GM21447 (cell line): ENCODE data around the gene RGS4.
"Not testable (repeated sequence)": the region's sequence is repeated elsewhere in the genome, so short reads cannot be mapped to it uniquely, and the experiment has no call there.

Experiments used
- ATAC-seq: cut with Tn5 transposase; IDR thresholded peaks from one replicate; pipeline ENCODE4 v1.9.1; 2021; ENCODE audit not compliant: unreplicated experiment

Gene RGS4

GRCh38 chr1:163066686-163067085, 2.5 kb upstream of the RGS4 start:
- no peak for ATAC-seq

GRCh38 chr1:163068716-163069115, 445 bp upstream of the RGS4 start:
- no peak for ATAC-seq

DNA sequence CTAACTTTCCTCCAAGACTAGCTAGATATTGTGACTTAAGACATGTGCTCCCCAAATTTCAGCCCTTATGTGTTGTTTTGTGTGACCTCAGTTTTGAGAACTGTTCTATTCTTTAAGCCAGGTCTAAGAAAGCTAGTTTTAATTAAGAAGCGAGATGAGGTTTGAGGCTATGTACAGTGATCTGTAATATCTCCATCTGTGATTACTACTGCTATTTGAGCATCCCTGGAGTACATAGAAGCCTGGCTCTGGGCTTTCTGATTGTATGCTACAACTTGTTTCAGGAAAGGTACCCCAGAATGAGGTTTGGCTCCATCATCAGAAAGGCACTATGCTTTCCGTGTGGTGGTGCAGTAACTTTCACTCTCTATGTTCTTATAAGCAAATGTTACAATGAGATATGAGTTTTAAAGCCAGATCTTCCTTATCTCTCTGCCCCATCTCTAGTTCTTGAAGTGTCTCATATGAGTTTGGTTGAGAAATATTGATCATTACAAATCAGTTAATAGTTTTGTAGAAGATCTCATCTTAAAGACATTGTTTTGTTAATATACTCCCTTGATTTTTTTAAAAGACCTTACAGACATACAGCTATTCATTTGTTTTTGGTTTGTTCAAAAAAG, 605 bp downstream of the RGS4 start:
- ATAC-seq, result no peak

DNA sequence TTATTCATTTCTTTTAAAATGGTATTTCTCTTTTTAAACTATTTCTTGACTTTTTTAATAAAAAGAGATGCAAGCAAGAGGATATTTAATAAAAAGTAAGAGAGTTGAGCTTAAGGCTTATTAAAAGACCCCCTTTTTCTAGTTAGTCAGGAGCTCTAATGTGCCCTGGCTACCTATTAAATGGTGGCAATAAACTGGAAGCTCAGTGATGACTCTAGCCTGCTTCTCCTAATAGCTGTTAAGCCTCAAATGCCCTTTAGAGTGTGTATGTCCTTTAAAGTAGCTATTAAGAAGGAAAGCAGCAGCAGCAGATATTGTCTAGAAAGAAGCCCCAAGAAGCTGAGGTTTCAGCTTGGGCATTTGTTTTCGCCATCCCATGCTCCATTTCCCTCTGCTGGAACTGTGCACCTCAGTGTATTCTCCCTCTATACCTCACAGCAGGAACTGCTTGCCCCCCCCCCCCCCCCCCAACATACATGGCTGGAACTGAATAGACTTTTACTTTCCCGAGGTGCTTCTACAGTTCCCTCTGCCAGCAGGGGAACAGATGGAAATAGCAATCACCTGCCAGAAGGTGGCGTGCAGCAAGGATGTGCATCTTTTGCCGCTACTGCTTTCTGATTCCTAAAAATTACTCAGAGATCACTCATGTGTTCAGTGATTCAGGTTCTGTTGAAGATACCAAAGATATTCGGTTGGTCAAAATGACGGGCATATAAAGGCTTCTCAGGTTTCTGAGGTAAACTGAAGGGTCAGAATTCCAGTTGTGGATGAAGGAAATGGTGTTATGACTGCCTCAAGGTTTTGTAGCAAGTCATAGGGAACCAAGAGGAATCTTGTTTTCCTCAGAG, 2.5 kb downstream of the RGS4 start:
- ATAC-seq, result no peak

DNA sequence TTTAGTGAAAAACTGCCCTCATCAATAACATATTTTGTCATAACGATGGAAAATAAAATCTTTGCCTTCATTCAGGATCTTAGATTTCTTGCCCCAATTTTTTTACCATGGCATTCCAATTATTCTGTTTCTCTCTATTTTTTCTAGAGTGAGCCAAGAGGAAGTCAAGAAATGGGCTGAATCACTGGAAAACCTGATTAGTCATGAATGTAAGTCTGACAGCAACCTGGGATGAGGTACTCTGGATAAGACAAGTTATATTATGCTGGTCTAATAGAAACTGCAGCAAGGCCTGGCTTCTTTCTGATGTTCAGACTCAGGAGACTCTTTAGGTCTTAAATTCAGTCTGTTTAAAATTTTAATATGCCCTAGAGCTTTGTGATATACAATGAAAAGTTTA, 3.5 kb downstream of the RGS4 start:
- ATAC-seq, result no peak

- ATAC-seq, result no peak
Observed at GRCh38 chr1:163074004-163074403, 4.8 kb downstream of the RGS4 start.

DNA sequence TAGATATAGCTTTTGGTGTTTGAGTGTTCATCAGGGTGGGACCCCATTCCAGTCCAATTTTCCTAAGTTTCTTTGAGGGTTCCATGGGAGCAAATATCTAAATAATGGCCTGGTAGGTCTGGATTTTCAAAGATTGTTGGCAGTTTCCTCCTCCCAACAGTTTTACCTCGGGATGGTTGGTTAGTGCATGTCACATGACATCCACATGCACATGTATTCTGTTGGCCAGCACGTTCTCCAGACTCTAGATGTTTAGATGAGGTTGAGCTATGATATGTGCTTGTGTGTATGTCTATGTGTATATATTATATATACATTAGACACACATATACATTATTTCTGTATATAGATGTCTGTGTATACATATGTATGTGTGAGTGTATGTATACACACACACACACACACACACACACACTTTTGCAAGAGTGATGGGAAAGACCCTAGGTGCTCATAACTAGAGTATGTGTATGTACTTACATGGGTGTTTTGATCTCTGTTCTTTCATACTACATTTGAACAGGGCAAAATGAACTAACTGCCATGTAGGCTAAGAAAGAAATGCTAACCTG, 5.6 kb downstream of the RGS4 start:
- no peak for ATAC-seq

GRCh38 chr1:163076044-163076443, 6.9 kb downstream of the RGS4 start:
- no peak for ATAC-seq

DNA sequence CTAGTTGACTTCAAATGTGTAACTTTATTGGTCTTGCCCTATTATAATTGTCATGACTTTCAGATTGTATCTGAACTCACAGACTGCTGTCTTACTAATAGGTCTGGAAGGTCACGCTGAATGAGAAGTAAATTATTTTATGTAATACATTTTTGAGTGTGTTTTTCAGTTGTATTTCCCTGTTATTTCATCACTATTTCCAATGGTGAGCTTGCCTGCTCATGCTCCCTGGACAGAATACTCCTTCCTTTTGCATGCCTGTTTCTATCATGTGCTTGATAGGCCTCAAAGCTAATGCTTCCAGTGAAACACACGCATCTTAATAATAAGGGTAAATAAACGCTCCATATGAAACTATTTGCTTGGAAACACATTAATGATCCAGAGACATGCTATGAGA, 7.3 kb downstream of the RGS4 start:
- ATAC-seq, result no peak

- ATAC-seq, result no peak
Observed at GRCh38 chr1:163076981-163077761, 8.0 kb downstream of the RGS4 start.

DNA sequence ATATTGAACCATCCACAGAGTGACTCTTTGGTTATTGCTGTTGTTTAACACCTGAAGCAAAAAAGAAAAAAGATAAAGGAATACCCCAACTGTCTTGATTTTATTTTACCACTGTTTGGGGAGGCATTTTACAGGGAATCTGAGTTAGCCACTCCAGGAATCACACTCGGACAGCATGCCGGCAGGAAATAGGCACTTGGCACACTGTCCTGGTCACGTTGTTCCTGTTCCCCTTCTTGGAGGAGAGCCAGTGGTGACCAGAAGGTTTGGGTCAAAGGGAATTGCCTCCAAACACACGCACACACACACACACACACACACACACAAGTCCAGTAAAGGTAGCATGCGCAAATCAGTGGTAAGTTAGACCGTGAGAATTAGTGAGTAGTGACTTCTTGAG, 13.8 kb downstream of the RGS4 start:
- no peak for ATAC-seq

DNA sequence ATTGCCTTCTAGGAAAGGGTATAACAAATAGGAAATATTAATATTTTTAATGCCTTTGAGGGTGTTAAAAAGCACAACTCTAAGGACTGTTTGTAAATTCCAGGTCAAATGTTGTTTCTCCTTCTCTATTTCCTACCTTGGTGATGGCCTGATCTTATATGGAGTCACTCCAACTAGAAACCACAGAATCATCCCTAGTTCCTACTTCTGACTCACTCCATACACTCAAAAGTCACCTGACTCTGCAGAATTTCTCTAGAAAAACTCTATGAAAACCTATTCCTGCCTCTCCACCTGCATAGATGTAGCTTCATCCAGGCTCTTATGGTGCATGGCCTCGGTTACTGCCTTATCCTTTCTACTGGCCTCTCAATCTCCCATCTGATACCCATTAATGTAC, 14.5 kb downstream of the RGS4 start:
- no peak for ATAC-seq

- no peak for ATAC-seq
Observed at GRCh38 chr1:163084330-163084729, 15.2 kb downstream of the RGS4 start.

- ATAC-seq, result no peak
Observed at GRCh38 chr1:163085041-163085903, 16.1 kb downstream of the RGS4 start.

DNA sequence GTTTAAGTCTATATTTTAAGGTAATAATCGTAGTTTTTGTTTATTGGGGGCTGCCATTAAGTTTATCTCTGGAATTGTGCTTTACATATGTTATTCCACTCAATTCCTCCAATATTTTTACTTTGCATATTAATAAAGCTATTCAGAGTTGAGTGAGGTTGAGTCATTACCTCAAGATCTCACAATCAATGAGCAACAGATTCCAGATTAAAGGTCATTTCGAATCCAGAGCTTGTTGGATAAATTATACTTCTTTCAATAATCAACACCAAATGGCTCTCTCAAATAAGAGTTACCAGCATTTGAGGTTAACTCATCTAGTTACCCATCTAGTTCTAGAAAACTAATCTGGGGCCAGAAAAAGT, 16.7 kb downstream of the RGS4 start:
- no peak for ATAC-seq

DNA sequence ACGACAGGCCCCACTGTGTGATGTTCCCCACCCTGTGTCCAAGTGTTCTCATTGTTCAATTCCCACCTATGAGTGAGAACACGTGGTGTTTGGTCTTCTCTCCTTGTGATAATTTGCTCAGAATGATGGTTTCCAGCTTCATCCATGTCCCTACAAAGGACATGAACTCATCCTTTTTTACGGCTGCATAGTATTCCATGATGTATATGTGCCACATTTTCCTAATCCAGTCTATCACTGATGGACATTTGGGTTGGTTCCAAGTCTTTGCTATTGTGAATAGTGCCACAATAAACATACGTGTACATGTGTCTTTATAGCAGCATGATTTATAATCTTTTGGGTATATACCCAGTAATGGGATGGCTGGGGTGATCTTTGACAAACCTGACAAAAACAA, 20.0 kb downstream of the RGS4 start:
- not testable (repeated sequence) for ATAC-seq

- no peak for ATAC-seq
Observed at GRCh38 chr1:163090321-163090945, 21.3 kb downstream of the RGS4 start.

DNA sequence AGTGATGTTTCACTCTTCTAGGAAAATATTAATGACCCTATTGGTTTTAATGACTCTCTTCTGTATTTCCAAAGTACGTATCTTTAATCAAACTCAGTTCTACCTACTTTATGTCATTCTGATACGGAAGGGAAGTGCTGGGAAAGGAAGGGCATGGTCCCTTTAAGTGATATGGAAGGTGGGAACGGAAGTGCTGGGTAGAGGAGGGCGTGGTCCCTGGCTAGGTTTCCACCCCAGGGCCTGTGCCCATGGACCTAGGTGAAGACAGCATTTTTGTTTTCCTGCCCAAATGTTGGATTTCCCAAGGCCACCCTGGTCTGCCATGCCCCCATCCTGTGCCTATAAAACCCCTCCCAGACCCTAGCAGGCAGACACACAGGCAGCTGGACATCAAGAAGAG, 24.0 kb downstream of the RGS4 start:
- no peak for ATAC-seq

GRCh38 chr1:163093579-163093978, 24.4 kb downstream of the RGS4 start:
- ATAC-seq, result no peak

GRCh38 chr1:163094182-163094581, 25.0 kb downstream of the RGS4 start:
- no peak for ATAC-seq
